Panc1 (cell line): Measurements from ENCODE around the gene FAM174C. TPM values are rescaled to one million over a fixed set of nuclear protein-coding genes. Genes with fewer than 3 reads are reported as not detected.

ENCODE experiments used
- ATAC-seq: fragments of 200-7000 bp; cut with Tn5 transposase; 2 replicates; pipeline ENCODE4 v1.9.1; 2020; ENCODE audit warnings: mild to moderate bottlenecking, moderate library complexity
- BruUV-seq: library from RNA; stranded (reverse); fragments of 400-500 nt; replicated peaks from 2 replicates; lab custom pipeline; 2021; lab: Mats Ljungman, UMichigan
- CTCF ChIA-PET: fragments of 300-600 bp; sonication (Branson Sonifier 250); formaldehyde crosslinking; loops from one replicate; lab custom pipeline; 2022; ENCODE audit warnings: antibody characterized with exemption; lab: Charles Lee
- POLR2A ChIA-PET: fragments of 300-600 bp; sonication (Branson Sonifier 250); formaldehyde crosslinking; loops from one replicate; lab custom pipeline; 2022; ENCODE audit warnings: antibody characterized with exemption; lab: Charles Lee
- DNase-seq: peaks from one replicate; pipeline ENCODE4 v3.0.0-alpha.2; 2010; ENCODE audit warnings: low read depth, low spot score
- H3K27ac ChIP-seq: 2 replicates; pipeline ENCODE4 v1.5.1; 2011; ENCODE audit warnings: mild to moderate bottlenecking, low read length, inconsistent platforms
- H3K27me3 ChIP-seq: fragments of 200-500 bp; sonication (Bioruptor generic); 2 replicates; pipeline ENCODE4 v1.6.0; 2014; ENCODE audit warnings: low read length, inconsistent platforms; ENCODE audit not compliant: control insufficient read depth, insufficient read depth
- H3K36me3 ChIP-seq: fragments of 200-500 bp; sonication (Bioruptor generic); 2 replicates; pipeline ENCODE4 v1.5.1; 2014; ENCODE audit warnings: inconsistent platforms, mild to moderate bottlenecking, low read length, moderate library complexity; ENCODE audit not compliant: control insufficient read depth, insufficient read depth
- H3K4me1 ChIP-seq: 2 replicates; pipeline ENCODE4 v1.5.1; 2011; ENCODE audit warnings: inconsistent platforms, mild to moderate bottlenecking, low read length, moderate library complexity; ENCODE audit not compliant: control insufficient read depth, insufficient read depth
- H3K4me3 ChIP-seq, 2 experiments: 2 replicates each; pipeline ENCODE4 v1.5.1; 2011 to 2012; ENCODE audit warnings: low read depth in 2 of 2, low read length in 2 of 2, mild to moderate bottlenecking in 2 of 2, inconsistent platforms in 1 of 2, moderate library complexity in 1 of 2
- H3K9me3 ChIP-seq: fragments of 200-500 bp; sonication (Bioruptor generic); 2 replicates; pipeline ENCODE4 v1.5.1; 2014; ENCODE audit warnings: low read depth, mild to moderate bottlenecking, inconsistent platforms, low read length, moderate library complexity; ENCODE audit not compliant: control insufficient read depth, insufficient read depth
- CTCF ChIP-seq: fragments of 450-650 bp; IDR thresholded peaks from 2 replicates; pipeline ENCODE4 v1.5.1; 2017; ENCODE audit warnings: mild to moderate bottlenecking
- POLR2AphosphoS5 ChIP-seq: IDR thresholded peaks from 2 replicates; pipeline ENCODE4 v1.6.1; 2012; ENCODE audit warnings: mild to moderate bottlenecking, low read depth, low read length, moderate library complexity
- REST ChIP-seq, 2 experiments: IDR thresholded peaks; 2 replicates each; pipeline ENCODE4 v1.6.1; 2011 to 2012; ENCODE audit warnings: low read depth in 2 of 2, control low read depth in 1 of 2, low read length in 1 of 2, mild to moderate bottlenecking in 1 of 2, moderate library complexity in 1 of 2; ENCODE audit not compliant: insufficient read depth in 1 of 2
- SIN3A ChIP-seq: IDR thresholded peaks from 2 replicates; pipeline ENCODE4 v1.6.1; 2012; ENCODE audit warnings: low read depth, mild to moderate bottlenecking, low read length, moderate library complexity, borderline replicate concordance; ENCODE audit not compliant: insufficient read depth
- TCF7L2 ChIP-seq: IDR thresholded peaks from 2 replicates; pipeline ENCODE4 v1.6.1; 2011; ENCODE audit warnings: mild to moderate bottlenecking, low read depth, low read length, inconsistent platforms
- in situ Hi-C: cut with HindIII; loops from 2 replicates; pipeline ENCODE4 v1.10.0; 2016; ENCODE audit warnings: low sequenced_read_pairs, low pct_unique_long_range_greater_than_20kb
- intact Hi-C: fragments of 100-400 bp; cut with micrococcal nuclease; formaldehyde crosslinking; loops from one replicate; pipeline ENCODE4 v1.10.0; 2022; ENCODE audit not compliant: unreplicated experiment
- total RNA-seq: library from RNA; stranded (reverse); gene quantifications from one replicate; pipeline ENCODE4 v1.2.1, GENCODE V29; 2021; ENCODE audit not compliant: unreplicated experiment

FAM174C gene
- total RNA-seq, 1 experiment from 2014 or later: 133 TPM

- POLR2A ChIA-PET: no interaction called here
- ATAC-seq (no peak), DNase-seq (no peak)
- no peaks in the 10 kb centered on the region for H3K36me3 ChIP-seq
- peaks cover 14% of the 10 kb centered on the region for H3K4me1 ChIP-seq
- intact Hi-C loops: no loop called here
- no TSS peak for BruUV-seq
- no peak overlapping the region for H3K4me3 ChIP-seq
- no peaks in the 10 kb centered on the region for H3K9me3 ChIP-seq
- no peak overlapping the region for H3K27ac ChIP-seq
- H3K27me3 ChIP-seq: no peaks in the 10 kb centered on the region
- CTCF ChIA-PET: no interaction called here
- in situ Hi-C loops: no loop called here
- TF ChIP-seq CTCF (no peak), REST (IDR thresholded peaks at IDR 0.05; ENCODE audit: insufficient read depth in 1 of 2, low read depth in 2 of 2, low read length in 1 of 2) (no peak), SIN3A (no peak)
Measured at GRCh38 chr19:1228161-1228957, 47.0 kb upstream of the FAM174C start.

GRCh38 chr19:1229056-1229923 is 46.0 kb upstream of the FAM174C start:
- DNase-seq (no peak), ATAC-seq (no peak)
- POLR2A ChIA-PET: no interaction called here
- no peak for TF ChIP-seq REST (IDR thresholded peaks at IDR 0.05; ENCODE audit: insufficient read depth in 1 of 2, low read depth in 2 of 2, low read length in 1 of 2)
- TF ChIP-seq POLR2AphosphoS5: no peak
- TF ChIP-seq TCF7L2: no peak
- TF ChIP-seq SIN3A: no peak
- no peak for TF ChIP-seq CTCF
- CTCF ChIA-PET: no interaction called here
- in situ Hi-C loops (no loop called here), intact Hi-C loops (no loop called here)
- no TSS peak for BruUV-seq
- no peaks in the 10 kb centered on the region for H3K36me3 ChIP-seq
- no peak overlapping the region for H3K27ac ChIP-seq
- peaks cover 14% of the 10 kb centered on the region for H3K4me1 ChIP-seq
- H3K9me3 ChIP-seq: no peaks in the 10 kb centered on the region
- no peaks in the 10 kb centered on the region for H3K27me3 ChIP-seq
- H3K4me3 ChIP-seq: no peak overlapping the region
